Karpas-422 (cell line): ENCODE data around the gene ICAM4. TPM values are rescaled to one million over a fixed set of nuclear protein-coding genes. Genes with fewer than 3 reads are reported as not detected.

Source experiments
- DNase-seq: peaks from one replicate; pipeline ENCODE4 v3.0.0-alpha.2; 2015
- H2AFZ ChIP-seq: fragments of 200-600 bp; sonication (generic); 2 replicates; pipeline ENCODE4 v1.6.1; 2014; ENCODE audit warnings: antibody characterized with exemption, low read length, mixed read lengths
- H3K27ac ChIP-seq: fragments of 200-600 bp; sonication (generic); 2 replicates; pipeline ENCODE4 v1.5.1; 2014; ENCODE audit warnings: mild to moderate bottlenecking, low read length, moderate library complexity
- H3K27me3 ChIP-seq: fragments of 200-600 bp; sonication (generic); 2 replicates; pipeline ENCODE4 v1.6.1; 2014; ENCODE audit warnings: low read length, mixed read lengths
- H3K36me3 ChIP-seq: fragments of 200-600 bp; sonication (generic); 2 replicates; pipeline ENCODE4 v1.6.1; 2014; ENCODE audit warnings: low read length, mixed read lengths; ENCODE audit not compliant: insufficient read depth
- H3K4me1 ChIP-seq: fragments of 200-600 bp; sonication (generic); 2 replicates; pipeline ENCODE4 v1.6.1; 2014; ENCODE audit warnings: mild to moderate bottlenecking, low read length, mixed read lengths
- H3K4me2 ChIP-seq: fragments of 200-600 bp; sonication (generic); 2 replicates; pipeline ENCODE4 v1.6.1; 2014; ENCODE audit warnings: low read length, low read depth, mild to moderate bottlenecking; ENCODE audit not compliant: poor library complexity, severe bottlenecking
- H3K4me3 ChIP-seq: fragments of 200-600 bp; sonication (generic); 2 replicates; pipeline ENCODE4 v1.5.1; 2014; ENCODE audit warnings: mild to moderate bottlenecking, antibody characterized with exemption, low read length, mixed read lengths
- H3K79me2 ChIP-seq: fragments of 200-600 bp; sonication (generic); 2 replicates; pipeline ENCODE4 v1.6.1; 2014; ENCODE audit warnings: mild to moderate bottlenecking, low read length, mixed read lengths
- H3K9ac ChIP-seq: fragments of 200-600 bp; sonication (generic); 2 replicates; pipeline ENCODE4 v1.6.0; 2014; ENCODE audit warnings: low read length
- H3K9me2 ChIP-seq: fragments of 200-600 bp; sonication (generic), shearing (Covaris generic); replicated peaks from 2 replicates; pipeline ENCODE4 v1.6.0; 2014; ENCODE audit warnings: mild to moderate bottlenecking, low read length, moderate library complexity; ENCODE audit not compliant: insufficient read depth
- H3K9me3 ChIP-seq: fragments of 300-700, 200-600 bp; sonication (generic); 2 replicates; pipeline ENCODE4 v1.6.1; 2014; ENCODE audit warnings: low read length, mixed read lengths
- H4K20me1 ChIP-seq: fragments of 200-600 bp; sonication (generic); 2 replicates; pipeline ENCODE4 v1.6.1; 2014; ENCODE audit warnings: mild to moderate bottlenecking, antibody characterized with exemption, low read length, low read depth; ENCODE audit not compliant: insufficient read depth
- total RNA-seq: library from RNA; depleted of rRNA; stranded (reverse); fragments of >200 nt; shearing (Covaris generic); gene quantifications from 2 replicates; pipeline ENCODE4 v1.2.3, GENCODE V29; 2014; ENCODE audit warnings: low replicate concordance

ICAM4 gene
- total RNA-seq, 1 experiment from 2014 or later, result not detected

DNA sequence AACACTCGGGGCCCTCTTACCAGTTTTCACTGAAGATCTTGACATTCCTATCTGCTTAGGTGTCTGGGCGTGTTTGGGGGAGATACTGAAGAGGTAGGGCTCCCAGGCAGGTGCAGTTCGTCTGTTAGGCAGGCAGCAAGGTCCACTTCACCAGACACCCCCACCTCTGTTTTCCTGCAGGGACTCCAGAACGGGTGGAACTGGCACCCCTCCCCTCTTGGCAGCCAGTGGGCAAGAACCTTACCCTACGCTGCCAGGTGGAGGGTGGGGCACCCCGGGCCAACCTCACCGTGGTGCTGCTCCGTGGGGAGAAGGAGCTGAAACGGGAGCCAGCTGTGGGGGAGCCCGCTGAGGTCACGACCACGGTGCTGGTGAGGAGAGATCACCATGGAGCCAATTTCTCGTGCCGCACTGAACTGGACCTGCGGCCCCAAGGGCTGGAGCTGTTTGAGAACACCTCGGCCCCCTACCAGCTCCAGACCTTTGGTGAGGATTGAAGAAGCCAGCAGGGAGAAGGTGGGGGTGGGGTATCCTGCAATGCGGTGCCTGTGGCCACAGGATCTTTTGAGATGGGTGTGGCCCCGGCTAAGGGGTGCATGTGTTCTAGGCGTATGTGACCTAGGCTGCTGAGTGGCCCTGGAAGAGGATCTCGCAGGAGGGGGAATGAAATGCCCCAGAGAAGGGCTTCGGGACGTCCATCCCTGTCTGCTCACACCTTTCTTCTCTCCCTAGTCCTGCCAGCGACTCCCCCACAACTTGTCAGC, 3.3 kb upstream of the ICAM4 start:
- Histone ChIP-seq H4K20me1 (no peaks in the 10 kb centered on the region), H2AFZ (no peak overlapping the region), H3K79me2 (no peaks in the 10 kb centered on the region), H3K9ac (no peak overlapping the region), H3K27ac (no peak overlapping the region), H3K36me3 (no peaks in the 10 kb centered on the region), H3K9me2 (no peaks in the 10 kb centered on the region), H3K27me3 (no peaks in the 10 kb centered on the region), H3K9me3 (no peaks in the 10 kb centered on the region), H3K4me1 (peaks cover 8% of the 10 kb centered on the region), H3K4me3 (no peak overlapping the region), H3K4me2 (no peak overlapping the region)
- DNase-seq, result no peak

GRCh38 chr19:10284065-10284959, 2.4 kb upstream of the ICAM4 start:
- no peak overlapping the region for H3K4me3 ChIP-seq
- H3K27ac ChIP-seq, result no peak overlapping the region
- no peaks in the 10 kb centered on the region for H3K9me2 ChIP-seq
- no peak overlapping the region for H2AFZ ChIP-seq
- no peaks in the 10 kb centered on the region for H3K79me2 ChIP-seq
- no peaks in the 10 kb centered on the region for H3K9me3 ChIP-seq
- H3K36me3 ChIP-seq, result no peaks in the 10 kb centered on the region
- no peaks in the 10 kb centered on the region for H3K27me3 ChIP-seq
- DNase-seq, result no peak
- no peaks in the 10 kb centered on the region for H4K20me1 ChIP-seq
- no peak overlapping the region for H3K9ac ChIP-seq
- peaks cover 17% of the 10 kb centered on the region for H3K4me1 ChIP-seq
- no peak overlapping the region for H3K4me2 ChIP-seq

DNA sequence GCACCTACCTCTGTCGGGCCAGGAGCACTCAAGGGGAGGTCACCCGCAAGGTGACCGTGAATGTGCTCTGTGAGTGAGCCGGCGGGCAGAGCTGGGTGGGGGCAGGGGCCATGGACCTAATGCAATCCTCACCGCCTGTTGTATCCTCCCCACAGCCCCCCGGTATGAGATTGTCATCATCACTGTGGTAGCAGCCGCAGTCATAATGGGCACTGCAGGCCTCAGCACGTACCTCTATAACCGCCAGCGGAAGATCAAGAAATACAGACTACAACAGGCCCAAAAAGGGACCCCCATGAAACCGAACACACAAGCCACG, 1.8 kb upstream of the ICAM4 start:
- Histone ChIP-seq H3K9me2 (no peaks in the 10 kb centered on the region), H4K20me1 (no peaks in the 10 kb centered on the region), H3K36me3 (no peaks in the 10 kb centered on the region), H3K79me2 (no peaks in the 10 kb centered on the region), H3K9me3 (no peaks in the 10 kb centered on the region), H3K4me2 (no peak overlapping the region), H3K4me1 (peaks cover 22% of the 10 kb centered on the region), H3K27me3 (no peaks in the 10 kb centered on the region), H3K27ac (no peak overlapping the region), H3K9ac (no peak overlapping the region), H3K4me3 (no peak overlapping the region), H2AFZ (no peak overlapping the region)
- no peak for DNase-seq

DNA sequence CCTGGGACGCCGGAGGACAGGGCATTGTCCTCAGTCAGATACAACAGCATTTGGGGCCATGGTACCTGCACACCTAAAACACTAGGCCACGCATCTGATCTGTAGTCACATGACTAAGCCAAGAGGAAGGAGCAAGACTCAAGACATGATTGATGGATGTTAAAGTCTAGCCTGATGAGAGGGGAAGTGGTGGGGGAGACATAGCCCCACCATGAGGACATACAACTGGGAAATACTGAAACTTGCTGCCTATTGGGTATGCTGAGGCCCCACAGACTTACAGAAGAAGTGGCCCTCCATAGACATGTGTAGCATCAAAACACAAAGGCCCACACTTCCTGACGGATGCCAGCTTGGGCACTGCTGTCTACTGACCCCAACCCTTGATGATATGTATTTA, 1.4 kb upstream of the ICAM4 start:
- no peaks in the 10 kb centered on the region for H4K20me1 ChIP-seq

DNA sequence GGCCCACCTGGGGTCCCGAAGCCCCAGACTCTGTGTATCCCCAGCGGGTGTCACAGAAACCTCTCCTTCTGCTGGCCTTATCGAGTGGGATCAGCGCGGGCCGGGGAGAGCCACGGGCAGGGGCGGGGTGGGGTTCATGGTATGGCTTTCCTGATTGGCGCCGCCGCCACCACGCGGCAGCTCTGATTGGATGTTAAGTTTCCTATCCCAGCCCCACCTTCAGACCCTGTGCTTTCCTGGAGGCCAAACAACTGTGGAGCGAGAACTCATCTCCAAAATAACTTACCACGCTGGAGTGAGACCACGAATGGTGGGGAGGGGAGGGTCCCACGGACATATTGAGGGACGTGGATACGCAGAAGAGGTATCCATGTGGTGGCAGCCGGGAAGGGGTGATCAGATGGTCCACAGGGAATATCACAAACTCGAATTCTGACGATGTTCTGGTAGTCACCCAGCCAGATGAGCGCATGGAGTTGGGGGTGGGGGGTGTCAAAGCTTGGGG, 2.0 kb downstream of the ICAM4 start:
- Histone ChIP-seq H4K20me1 (no peaks in the 10 kb centered on the region), H3K9ac (peak overlapping the region; percentile 79), H3K9me3 (no peaks in the 10 kb centered on the region), H3K27ac (peak overlapping the region; percentile 50), H3K9me2 (no peaks in the 10 kb centered on the region), H3K27me3 (no peaks in the 10 kb centered on the region), H3K79me2 (no peaks in the 10 kb centered on the region), H3K4me2 (peak overlapping the region; percentile 76), H3K4me1 (peaks cover 30% of the 10 kb centered on the region), H3K36me3 (no peaks in the 10 kb centered on the region), H2AFZ (peak overlapping the region; percentile 93), H3K4me3 (peak overlapping the region; percentile 68; the same call in 1 of the 2 replicates)
- peak; percentile 94 for DNase-seq

More for the DNA sequence above, 1.4 kb upstream of the ICAM4 start:
- Histone ChIP-seq H3K9me2 (no peaks in the 10 kb centered on the region), H2AFZ (no peak overlapping the region), H3K9ac (no peak overlapping the region), H3K36me3 (no peaks in the 10 kb centered on the region), H3K4me3 (no peak overlapping the region), H3K27ac (no peak overlapping the region), H3K4me1 (peaks cover 27% of the 10 kb centered on the region), H3K79me2 (no peaks in the 10 kb centered on the region), H3K4me2 (no peak overlapping the region), H3K9me3 (no peaks in the 10 kb centered on the region), H3K27me3 (no peaks in the 10 kb centered on the region)
- DNase-seq, result no peak

GRCh38 chr19:10289167-10289835, 2.5 kb downstream of the ICAM4 start:
- H3K36me3 ChIP-seq, result no peaks in the 10 kb centered on the region
- H3K4me3 ChIP-seq, result peak overlapping the region; percentile 68
- no peaks in the 10 kb centered on the region for H4K20me1 ChIP-seq
- H3K4me2 ChIP-seq, result peak overlapping the region; percentile 76
- H2AFZ ChIP-seq, result peak overlapping the region; percentile 93
- peak; percentile 97 for DNase-seq
- no peaks in the 10 kb centered on the region for H3K9me2 ChIP-seq
- H3K79me2 ChIP-seq, result no peaks in the 10 kb centered on the region
- H3K4me1 ChIP-seq, result peaks cover 30% of the 10 kb centered on the region
- H3K9ac ChIP-seq, result peak overlapping the region; percentile 79
- no peaks in the 10 kb centered on the region for H3K27me3 ChIP-seq
- H3K9me3 ChIP-seq, result no peaks in the 10 kb centered on the region
- peak overlapping the region; percentile 50 for H3K27ac ChIP-seq

- DNase-seq, result peak; percentile 59
- Histone ChIP-seq H3K4me2 (peak within 1 kb of the TSS; percentile 76), H3K9me3 (no peaks in the 10 kb centered on the region), H2AFZ (peak within 1 kb of the TSS; percentile 93), H3K4me3 (peak within 1 kb of the TSS; percentile 68), H3K9ac (peak within 1 kb of the TSS; percentile 79), H3K36me3 (no peaks in the 10 kb centered on the region), H3K9me2 (no peaks in the 10 kb centered on the region), H3K4me1 (peaks cover 30% of the 10 kb centered on the region), H3K27ac (peak within 1 kb of the TSS; percentile 50), H3K79me2 (no peaks in the 10 kb centered on the region), H3K27me3 (no peaks in the 10 kb centered on the region), H4K20me1 (no peaks in the 10 kb centered on the region)
These were observed 3.1 kb downstream of the ICAM4 start, which contains the start of gene ICAM5 for GRCh38 chr19:10289836-10290356. Gene ICAM5 (plus strand): TSS chr19:10289952. CDS start chr19:10290044, 92 bp downstream.
